Chondrocyte (in vitro differentiated cells): Measurements from ENCODE around the gene STK24. TPM values are rescaled to one million over a fixed set of nuclear protein-coding genes. Genes with fewer than 3 reads are reported as not detected.

Source experiments
- DNase-seq: peaks from one replicate; pipeline ENCODE4 v3.0.0; 2021; ENCODE audit warnings: mixed read lengths, low spot score
- H3K27ac Mint-ChIP-seq: one replicate; pipeline ENCODE4 v1.8.0; 2021; ENCODE audit warnings: mild to moderate bottlenecking, moderate library complexity, mixed read lengths; ENCODE audit not compliant: unreplicated experiment
- H3K27me3 Mint-ChIP-seq: 2 replicates; pipeline ENCODE4 v1.8.0; 2021; ENCODE audit warnings: low read depth, mixed read lengths
- H3K36me3 Mint-ChIP-seq: 2 replicates; pipeline ENCODE4 v1.8.0; 2021; ENCODE audit warnings: low read depth, mixed read lengths
- H3K4me1 Mint-ChIP-seq: 2 replicates; pipeline ENCODE4 v1.8.0; 2021; ENCODE audit warnings: low read depth, mild to moderate bottlenecking, mixed read lengths
- H3K4me3 Mint-ChIP-seq: one replicate; pipeline ENCODE4 v1.8.0; 2021; ENCODE audit warnings: mild to moderate bottlenecking, moderate library complexity, mixed read lengths; ENCODE audit not compliant: unreplicated experiment
- H3K9me3 Mint-ChIP-seq: 2 replicates; pipeline ENCODE4 v1.8.0; 2021; ENCODE audit warnings: low read depth, mixed read lengths
- CTCF ChIP-seq: fragments of 200-600 bp; sonication (generic); IDR thresholded peaks from 2 replicates; pipeline ENCODE4 v1.5.0; 2021; ENCODE audit warnings: antibody characterized with exemption, mild to moderate bottlenecking, moderate library complexity
- total RNA-seq: library from RNA; stranded (reverse); gene quantifications from 3 replicates; pipeline ENCODE4 v1.2.1, GENCODE V29; 2021

STK24 gene
- total RNA-seq, 1 donor from 2014 or later: 100 TPM

GRCh38 chr13:98581381-98581780, 4.5 kb upstream of the STK24 start:
- Mint-ChIP-seq H3K4me3 (no peak overlapping the region), H3K27ac (peak overlapping the region; percentile 78), H3K9me3 (no peaks in the 10 kb centered on the region), H3K36me3 (no peaks in the 10 kb centered on the region), H3K27me3 (no peaks in the 10 kb centered on the region), H3K4me1 (peaks cover 46% of the 10 kb centered on the region)
- DNase-seq: no peak
- TF ChIP-seq CTCF: no peak

GRCh38 chr13:98580420-98580819, 3.5 kb upstream of the STK24 start:
- Mint-ChIP-seq H3K9me3 (no peaks in the 10 kb centered on the region), H3K36me3 (no peaks in the 10 kb centered on the region), H3K27me3 (no peaks in the 10 kb centered on the region), H3K4me3 (no peak overlapping the region), H3K27ac (no peak overlapping the region), H3K4me1 (peaks cover 48% of the 10 kb centered on the region)
- DNase-seq: no peak
- no peak for TF ChIP-seq CTCF

- Mint-ChIP-seq H3K4me1 (peaks cover 58% of the 10 kb centered on the region), H3K9me3 (no peaks in the 10 kb centered on the region)
- DNase-seq: no peak
Measured at GRCh38 chr13:98577836-98578285, 954 bp upstream of the STK24 start.

GRCh38 chr13:98576200-98576945, 534 bp downstream of the STK24 start:
- Mint-ChIP-seq H3K9me3 (no peaks in the 10 kb centered on the region), H3K27me3 (no peaks in the 10 kb centered on the region), H3K27ac (peak overlapping the region; percentile 89), H3K4me3 (peak overlapping the region; percentile 86), H3K4me1 (peaks cover 58% of the 10 kb centered on the region), H3K36me3 (peaks cover 2% of the 10 kb centered on the region)
- no peak for DNase-seq
- no peak for TF ChIP-seq CTCF

More at GRCh38 chr13:98577836-98578285, 954 bp upstream of the STK24 start:
- Mint-ChIP-seq H3K27me3 (no peaks in the 10 kb centered on the region), H3K4me3 (peak overlapping the region; percentile 76), H3K36me3 (peaks cover 2% of the 10 kb centered on the region), H3K27ac (peak overlapping the region; percentile 94)
- no peak for TF ChIP-seq CTCF

GRCh38 chr13:98575904-98576199, 1.1 kb downstream of the STK24 start:
- no peak for DNase-seq
- Mint-ChIP-seq H3K4me3 (peak overlapping the region; percentile 86), H3K27ac (peak overlapping the region; percentile 89), H3K27me3 (no peaks in the 10 kb centered on the region), H3K36me3 (peaks cover 2% of the 10 kb centered on the region), H3K4me1 (peaks cover 60% of the 10 kb centered on the region), H3K9me3 (no peaks in the 10 kb centered on the region)
- no peak for TF ChIP-seq CTCF
